GM08714 (cell line): ENCODE results near the gene BLM.

Experiments
- H3K4me3 ChIP-seq: fragments of 200-500 bp; sonication (Bioruptor generic); 2 replicates; pipeline ENCODE4 v1.5.1; 2014; ENCODE audit warnings: mild to moderate bottlenecking, low read length, inconsistent platforms
- ZNF274 ChIP-seq: IDR thresholded peaks from 2 replicates; pipeline ENCODE4 v1.6.1; 2012; ENCODE audit warnings: mild to moderate bottlenecking, low read depth, low read length

The BLM gene

DNA sequence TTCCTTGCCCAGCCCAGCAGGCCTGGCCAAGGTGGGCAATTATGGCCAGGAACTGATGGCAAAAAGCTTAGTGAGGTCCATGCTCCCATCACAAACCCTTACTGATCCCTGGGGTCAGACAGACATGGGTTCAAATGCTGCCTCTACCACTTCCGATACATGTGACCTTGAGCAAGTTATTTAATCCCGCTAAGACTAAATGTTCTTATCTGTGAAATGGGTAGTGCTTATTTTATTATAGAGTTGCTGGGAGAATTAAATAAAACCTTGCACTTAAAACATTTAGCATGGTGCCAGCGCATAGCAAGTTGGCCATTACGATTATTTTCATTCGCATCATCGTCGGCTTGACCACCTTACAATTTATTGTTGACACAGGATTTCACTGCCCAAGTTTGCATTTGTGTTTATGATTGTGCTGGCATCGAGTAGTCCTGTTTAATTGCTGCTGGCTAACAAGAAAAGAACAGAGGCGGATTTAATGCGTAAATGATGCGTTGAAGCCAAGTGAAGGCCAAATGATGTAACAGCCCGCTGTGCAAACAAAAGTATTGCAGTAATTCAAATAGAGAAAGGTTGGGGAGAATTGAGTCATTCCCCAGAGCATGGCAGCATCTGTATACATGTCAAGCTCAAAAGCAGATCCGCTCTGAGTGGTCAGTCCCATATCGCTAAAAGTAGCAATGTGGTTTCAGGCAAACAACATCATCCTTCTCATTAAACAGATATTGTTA lies 144.0 kb downstream of the BLM start:
- H3K4me3 ChIP-seq, result no peak overlapping the region
- TF ChIP-seq ZNF274, result no peak

DNA sequence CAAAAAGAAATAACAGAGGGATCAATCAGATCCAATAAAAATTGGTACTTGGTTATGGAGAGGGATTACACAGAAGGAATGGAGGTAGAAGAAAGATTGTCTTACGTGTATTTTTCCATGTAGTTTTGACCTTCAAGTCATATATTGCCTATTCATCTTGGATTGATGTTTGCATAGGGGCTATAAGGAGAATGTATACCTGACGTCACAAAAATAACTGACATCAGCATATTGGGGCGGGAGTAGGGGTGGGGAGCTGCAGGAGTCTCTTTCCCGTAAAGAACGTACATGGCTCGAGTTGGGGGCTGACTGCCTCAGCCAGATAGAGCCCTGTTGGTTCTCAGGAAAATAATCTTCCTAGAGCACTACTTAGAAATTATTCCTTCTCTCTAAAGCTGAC lies 145.3 kb downstream of the BLM start:
- H3K4me3 ChIP-seq, result no peak overlapping the region
- no peak for TF ChIP-seq ZNF274

DNA sequence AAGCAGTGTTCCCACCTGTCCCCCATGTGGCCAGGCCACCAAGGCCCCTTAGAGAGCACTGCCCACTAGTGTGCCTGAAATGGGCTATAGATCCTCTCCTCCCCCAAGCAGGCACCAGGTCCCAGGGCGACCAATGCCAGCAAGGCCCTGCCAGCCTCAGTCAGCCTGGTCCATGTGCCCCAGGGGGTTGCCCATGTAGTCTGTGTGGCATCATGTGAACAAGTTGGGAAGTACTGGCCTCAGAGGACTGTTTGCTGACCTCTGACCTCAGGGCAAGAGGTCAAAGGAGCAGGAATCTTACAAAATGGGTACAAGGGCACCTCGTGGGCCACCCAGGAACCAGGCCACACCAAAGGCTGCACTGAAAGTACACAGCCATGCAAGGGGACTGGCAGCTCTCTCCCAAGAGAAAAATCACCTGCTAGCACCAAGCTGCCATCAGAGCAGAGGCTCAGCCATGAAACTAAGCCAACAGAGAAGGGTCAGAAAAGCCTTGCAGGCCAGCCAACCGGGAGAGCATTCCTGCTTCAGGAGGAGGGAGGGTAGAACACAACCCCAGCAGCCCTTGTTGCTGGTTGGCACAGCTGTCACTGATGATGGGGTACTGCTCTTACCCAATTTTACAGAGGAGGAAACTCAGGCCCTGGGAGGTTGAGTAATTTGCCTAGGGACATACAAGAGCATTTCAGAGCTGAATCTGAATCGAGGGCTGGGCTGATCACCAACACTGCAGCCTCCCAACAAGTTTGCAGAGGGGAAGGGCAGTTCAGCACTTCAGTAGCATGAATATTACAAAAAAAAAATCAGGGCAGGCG lies 146.0 kb downstream of the BLM start:
- TF ChIP-seq ZNF274, result no peak
- no peak overlapping the region for H3K4me3 ChIP-seq

DNA sequence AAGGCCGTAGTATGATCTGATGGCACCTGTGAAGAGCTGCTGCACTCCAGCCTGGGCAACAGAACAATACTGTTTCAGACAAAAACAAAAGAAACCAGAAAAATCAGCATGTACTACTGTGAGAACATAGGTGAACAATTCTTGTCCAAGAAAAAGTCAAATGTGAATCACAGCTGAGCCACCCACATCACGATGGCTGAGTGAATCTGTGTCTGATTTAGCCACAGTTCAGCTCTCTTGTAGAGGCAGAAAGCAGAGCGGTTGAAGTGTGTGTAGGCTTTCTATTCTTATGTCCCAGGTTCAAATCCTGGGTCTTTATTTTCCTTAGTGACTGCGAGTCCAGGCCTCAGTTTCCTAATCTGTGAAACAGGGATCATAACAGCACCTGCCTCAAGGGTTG lies 146.8 kb downstream of the BLM start:
- TF ChIP-seq ZNF274, result no peak
- no peak overlapping the region for H3K4me3 ChIP-seq

DNA sequence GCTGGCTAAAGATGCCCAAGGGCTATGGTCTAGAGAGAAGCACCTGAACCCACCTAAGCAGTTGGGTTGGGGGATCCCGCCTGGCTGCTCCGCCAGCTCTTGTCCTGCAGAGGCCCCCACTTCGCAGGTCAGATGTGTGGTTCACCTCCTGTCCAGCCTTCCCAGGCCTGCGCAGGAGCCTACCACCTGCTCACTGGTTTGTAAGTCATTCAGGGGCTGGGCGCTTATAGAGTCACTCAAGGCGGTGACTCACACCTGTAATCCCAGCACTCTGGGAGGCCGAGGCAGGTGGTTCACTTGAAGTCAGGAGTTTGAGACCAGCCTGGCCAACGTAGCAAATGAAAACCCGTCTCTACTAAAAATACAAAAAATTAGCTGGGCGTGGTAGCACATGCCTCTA lies 147.4 kb downstream of the BLM start:
- TF ChIP-seq ZNF274, result no peak
- H3K4me3 ChIP-seq, result no peak overlapping the region

DNA sequence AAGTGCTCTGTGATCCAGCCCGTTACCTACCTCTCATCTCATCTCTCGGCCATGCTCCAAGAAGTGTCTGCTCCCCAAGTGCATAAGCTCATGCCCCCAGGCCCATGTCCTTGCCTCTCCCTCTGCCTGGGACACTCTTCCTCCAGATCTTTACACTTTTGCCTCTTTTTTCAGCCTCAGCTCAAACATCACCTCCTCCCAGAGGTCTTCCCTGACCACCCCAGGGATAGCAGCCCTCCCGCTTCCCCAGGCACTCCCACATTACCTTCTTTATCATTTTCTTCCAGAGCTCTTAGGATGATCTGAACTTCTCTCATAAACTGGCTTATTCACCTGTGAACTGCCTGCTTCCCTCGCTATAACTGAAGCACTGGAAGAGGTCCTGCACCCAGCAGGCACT lies 148.6 kb downstream of the BLM start:
- no peak overlapping the region for H3K4me3 ChIP-seq
- no peak for TF ChIP-seq ZNF274
